HEK293 (cell line): ENCODE results near the gene KCNMB2.

ENCODE experiments used
- CTCF ChIA-PET: fragments of 350-600 bp; formaldehyde crosslinking; extraction: SDS; loops from one replicate; lab custom pipeline; 2021; ENCODE audit warnings: antibody characterized with exemption; lab: Yijun Ruan, JAX
- POLR2A ChIA-PET: fragments of 300-600 bp; formaldehyde crosslinking; extraction: SDS; loops from one replicate; lab custom pipeline; 2020; ENCODE audit warnings: antibody characterized with exemption, inconsistent platforms; lab: Yijun Ruan, JAX
- H3K27ac ChIP-seq: fragments of 200-500 bp; sonication (Bioruptor generic); 2 replicates; pipeline ENCODE4 v1.5.1; 2014; ENCODE audit warnings: low read depth, low read length, control low read depth, inconsistent platforms; ENCODE audit errors: extremely low read depth
- H3K36me3 ChIP-seq, 2 experiments: fragments of 200-500 bp in 1 of 2; sonication (Bioruptor generic) in 1 of 2; 1 replicate in 1 of 2; 2 replicates in 1 of 2; pipeline ENCODE4 v1.5.1; 2014 to 2017; ENCODE audit warnings: inconsistent platforms in 2 of 2, low read length in 2 of 2; ENCODE audit not compliant: control insufficient read depth in 2 of 2, insufficient read depth in 1 of 2
- H3K4me1 ChIP-seq: fragments of 200-500 bp; sonication (Bioruptor generic); 2 replicates; pipeline ENCODE4 v1.5.1; 2014; ENCODE audit warnings: mild to moderate bottlenecking, low read length, inconsistent platforms; ENCODE audit not compliant: control insufficient read depth, insufficient read depth
- H3K4me3 ChIP-seq: 2 replicates; pipeline ENCODE4 v1.5.1; 2011; ENCODE audit warnings: low read depth, mild to moderate bottlenecking, control low read depth, low read length, moderate library complexity
- H3K9me3 ChIP-seq: fragments of 200-500 bp; sonication (Bioruptor generic); 2 replicates; pipeline ENCODE4 v1.5.1; 2014; ENCODE audit warnings: low read depth, low read length, inconsistent platforms; ENCODE audit not compliant: control insufficient read depth, insufficient read depth
- BCL11A ChIP-seq: fragments of 450-650 bp; formaldehyde crosslinking; IDR thresholded peaks from 2 replicates; pipeline ENCODE4 v1.5.1; 2016; ENCODE audit warnings: low read depth, missing biosample characterization, missing genetic modification characterization
- CTCF ChIP-seq: fragments of 450-650 bp; formaldehyde crosslinking; IDR thresholded peaks from 2 replicates; pipeline ENCODE4 v1.5.1; 2016; ENCODE audit warnings: missing biosample characterization, missing genetic modification characterization
- HIC1 ChIP-seq: fragments of 450-650 bp; formaldehyde crosslinking; IDR thresholded peaks from 2 replicates; pipeline ENCODE4 v1.5.1; 2016; ENCODE audit warnings: missing biosample characterization, missing genetic modification characterization
- SP2 ChIP-seq: fragments of 450-650 bp; formaldehyde crosslinking; IDR thresholded peaks from 2 replicates; pipeline ENCODE4 v1.5.1; 2016; ENCODE audit warnings: missing biosample characterization, missing genetic modification characterization
- ZBTB11 ChIP-seq: fragments of 450-650 bp; formaldehyde crosslinking; conservative IDR thresholded peaks from 2 replicates; pipeline ENCODE4 v1.5.1; 2016; ENCODE audit warnings: low read depth, missing biosample characterization, missing genetic modification characterization
- ZFP69B ChIP-seq: fragments of 450-650 bp; formaldehyde crosslinking; IDR thresholded peaks from 2 replicates; pipeline ENCODE4 v1.5.1; 2016; ENCODE audit warnings: missing biosample characterization, missing genetic modification characterization
- ZNF221 ChIP-seq: fragments of 450-650 bp; formaldehyde crosslinking; IDR thresholded peaks from 2 replicates; pipeline ENCODE4 v1.5.1; 2017; ENCODE audit warnings: missing biosample characterization, missing genetic modification characterization, borderline replicate concordance
- ZNF292 ChIP-seq: fragments of 450-650 bp; formaldehyde crosslinking; IDR thresholded peaks from 2 replicates; pipeline ENCODE4 v1.5.1; 2016; ENCODE audit warnings: low read depth, missing biosample characterization, missing genetic modification characterization, borderline replicate concordance
- ZNF362 ChIP-seq: fragments of 450-650 bp; formaldehyde crosslinking; IDR thresholded peaks from 2 replicates; pipeline ENCODE4 v1.5.1; 2016; ENCODE audit warnings: missing biosample characterization, missing genetic modification characterization
- ZNF544 ChIP-seq: fragments of 450-650 bp; formaldehyde crosslinking; IDR thresholded peaks from 2 replicates; pipeline ENCODE4 v1.5.0; 2017; ENCODE audit warnings: missing biosample characterization, missing genetic modification characterization
- ZNF600 ChIP-seq: fragments of 450-650 bp; formaldehyde crosslinking; IDR thresholded peaks from 2 replicates; pipeline ENCODE4 v1.5.1; 2016; ENCODE audit warnings: missing biosample characterization, missing genetic modification characterization
- ZNF76 ChIP-seq: fragments of 450-650 bp; formaldehyde crosslinking; IDR thresholded peaks from 2 replicates; pipeline ENCODE4; 2016; ENCODE audit warnings: low read depth, missing biosample characterization, missing genetic modification characterization, borderline replicate concordance
- TF ChIP-seq, protein P1 (sequence below): fragments of 450-650 bp; formaldehyde crosslinking; IDR thresholded peaks from 2 replicates; pipeline ENCODE4 v1.5.1; 2017; ENCODE audit warnings: missing biosample characterization, missing genetic modification characterization

KCNMB2 gene

DNA sequence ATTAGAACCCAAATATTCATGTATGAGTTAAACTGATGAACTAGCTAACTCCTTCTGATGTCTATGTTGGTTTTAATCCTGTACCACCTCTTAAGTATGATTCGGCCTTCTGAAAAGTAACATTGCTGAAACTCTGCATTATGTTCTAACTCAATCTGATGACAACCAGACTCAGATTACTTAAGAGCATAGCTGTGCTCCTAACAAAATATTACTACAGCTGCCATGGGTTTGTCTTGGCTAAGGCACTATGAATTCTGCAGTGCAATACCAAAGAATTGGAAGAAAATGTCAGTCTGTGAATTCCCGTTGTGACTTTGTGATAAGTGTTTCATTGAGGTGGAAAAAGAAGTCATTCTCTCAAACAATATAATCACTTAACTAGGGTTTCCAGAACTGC, 311.0 kb downstream of the KCNMB2 start (continued):
- TF ChIP-seq ZNF76 (tag by site-specific recombination) (no peak), ZBTB11 (tag by site-specific recombination) (no peak), ZNF544 (tag by site-specific recombination) (no peak)
- TF ChIP-seq, all 188 proteins: peak for 0

- no peaks in the 10 kb centered on the region for H3K36me3 ChIP-seq
- no peak overlapping the region for H3K27ac ChIP-seq
- H3K4me1 ChIP-seq: no peaks in the 10 kb centered on the region
- no peak overlapping the region for H3K4me3 ChIP-seq
- TF ChIP-seq SP2 (tag by site-specific recombination) (no peak), CTCF (tag by site-specific recombination) (no peak), ZNF600 (tag by site-specific recombination) (no peak), ZFP69B (tag by site-specific recombination) (no peak), ZNF221 (tag by site-specific recombination) (no peak), ZNF362 (no peak), ZNF292 (tag by site-specific recombination) (no peak), BCL11A (tag by site-specific recombination) (no peak), HIC1 (tag by site-specific recombination) (no peak)
- TF ChIP-seq, protein P1, sequence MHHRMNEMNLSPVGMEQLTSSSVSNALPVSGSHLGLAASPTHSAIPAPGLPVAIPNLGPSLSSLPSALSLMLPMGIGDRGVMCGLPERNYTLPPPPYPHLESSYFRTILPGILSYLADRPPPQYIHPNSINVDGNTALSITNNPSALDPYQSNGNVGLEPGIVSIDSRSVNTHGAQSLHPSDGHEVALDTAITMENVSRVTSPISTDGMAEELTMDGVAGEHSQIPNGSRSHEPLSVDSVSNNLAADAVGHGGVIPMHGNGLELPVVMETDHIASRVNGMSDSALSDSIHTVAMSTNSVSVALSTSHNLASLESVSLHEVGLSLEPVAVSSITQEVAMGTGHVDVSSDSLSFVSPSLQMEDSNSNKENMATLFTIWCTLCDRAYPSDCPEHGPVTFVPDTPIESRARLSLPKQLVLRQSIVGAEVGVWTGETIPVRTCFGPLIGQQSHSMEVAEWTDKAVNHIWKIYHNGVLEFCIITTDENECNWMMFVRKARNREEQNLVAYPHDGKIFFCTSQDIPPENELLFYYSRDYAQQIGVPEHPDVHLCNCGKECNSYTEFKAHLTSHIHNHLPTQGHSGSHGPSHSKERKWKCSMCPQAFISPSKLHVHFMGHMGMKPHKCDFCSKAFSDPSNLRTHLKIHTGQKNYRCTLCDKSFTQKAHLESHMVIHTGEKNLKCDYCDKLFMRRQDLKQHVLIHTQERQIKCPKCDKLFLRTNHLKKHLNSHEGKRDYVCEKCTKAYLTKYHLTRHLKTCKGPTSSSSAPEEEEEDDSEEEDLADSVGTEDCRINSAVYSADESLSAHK (tag by site-specific recombination): no peak
- TF ChIP-seq, all 188 proteins: peak for 0
- ChIA-PET POLR2A (no interaction called here), CTCF (interaction anchor here (0.6 kb wide), 2 partner anchors 9 to 72 kb away, joined by 3 to 5 read pairs; no protein-coding TSS in a partner anchor)
- no peaks in the 10 kb centered on the region for H3K9me3 ChIP-seq
Measured at GRCh38 chr3:178849199-178849910, 313.1 kb downstream of the KCNMB2 start.
